Ovary (tissue), 9 donors: ENCODE results near the gene CAPRIN1. TPM values are rescaled to one million over a fixed set of nuclear protein-coding genes. Genes with fewer than 3 reads are reported as not detected.

Experiments
- DNase-seq, 5 donors: peaks; one replicate each; pipeline ENCODE4 v3.0.0-alpha.2; 2019 to 2020
- H3K27ac ChIP-seq, 2 donors: fragments of 200-600 bp; one replicate each; pipeline versions ENCODE4 v1.5.1 to v1.8.0; 2019 to 2022
- H3K27me3 ChIP-seq: fragments of 200-600 bp; one replicate; pipeline ENCODE4 v1.8.0; 2022
- H3K36me3 ChIP-seq: fragments of 200-600 bp; sonication (generic); one replicate; pipeline ENCODE4 v1.5.1; 2019
- H3K4me1 ChIP-seq: one replicate; pipeline ENCODE4 v1.8.1; 2013; ENCODE audit warnings: mild to moderate bottlenecking, moderate library complexity; ENCODE audit not compliant: insufficient read depth
- H3K4me3 ChIP-seq: fragments of 200-600 bp; sonication (generic); one replicate; pipeline ENCODE4 v1.5.1; 2017
- H3K9me3 ChIP-seq, 2 donors: fragments of 200-600 bp in 1 of 2; sonication (generic) in 1 of 2; one replicate each; pipeline versions ENCODE4 v1.5.1 to v1.8.1; 2013 to 2019; ENCODE audit warnings: mild to moderate bottlenecking in 1 of 2, moderate library complexity in 1 of 2
- EP300 ChIP-seq: sonication (generic); formaldehyde crosslinking; IDR thresholded peaks from one replicate; pipeline ENCODE4 v1.6.1; 2017; ENCODE audit warnings: antibody characterized with exemption
- POLR2A ChIP-seq: fragments of 450-650 bp; IDR thresholded peaks from one replicate; pipeline ENCODE4 v1.6.1; 2017; ENCODE audit warnings: antibody characterized with exemption, mild to moderate bottlenecking, moderate library complexity
- WGBS, 3 donors: extraction: QIAGEN DNeasy Blood & Tissue Kit in 1 of 3; methylation state at CpG; one replicate each; pipeline versions ENCODE4 v1.1.5 to v1.1.7; 2013 to 2017; 5-methylcytosine and 5-hydroxymethylcytosine counted together
- intact Hi-C, 4 donors: fragments of 100-400 bp; cut with DNase I; formaldehyde crosslinking; loops; one replicate each; pipeline versions ENCODE4 v1.11.0 to v1.15.1; 2022 to 2023
- polyA plus RNA-seq, 2 donors: library from polyadenylated mRNA; stranded (reverse); fragments of 200-250 nt in 1 of 2; fragments of 350-450 nt in 1 of 2; fragmentation: Illumina TruSeq in 1 of 2; extraction: RNeasy Lipid Tissue Mini Kit (QIAGEN cat#74804) in 1 of 2; gene quantifications; one replicate each; pipeline ENCODE4 v1.2.3, GENCODE V29; 2013 to 2014
- total RNA-seq, 7 donors: library from RNA; depleted of rRNA in 2 of 7; stranded (reverse); fragments of >200 nt in 2 of 7; fragmentation: NEBNext Ultra II Directional in 3 of 7; extraction: Animal tissue kit (Norgen Biotek cat#: 25700) in 3 of 7; gene quantifications; one replicate each; pipeline versions ENCODE4 v1.1.0 to v1.2.4, GENCODE V29; 2016 to 2023
- TF ChIP-seq, protein P1 (sequence below), 3 donors: fragments of 450-650 bp in 2 of 3; fragments of 200-600 bp in 1 of 3; IDR thresholded peaks; one replicate each; pipeline versions ENCODE4 v1.5.1 to v1.8.0; 2016 to 2022; ENCODE audit warnings: antibody characterized with exemption in 3 of 3, mild to moderate bottlenecking in 1 of 3
- donor health status: DM: no; HTN: no; CAD: no; lungs with moderate emphysema.
- donor health status: DM: no; HTN: no; CAD: no.
- donor health status: Bipolar disorder and iron deficiency.
- donor health status: DM: yes; HTN: yes; CAD: no.
- donor health status: DM: no; HTN: no; CAD: no.
- donor health status: DM: yes; HTN: yes; CAD: no.

CAPRIN1 gene
- total and polyA plus RNA-seq, 9 donors = 74.2 to 214 (median 160) TPM

DNA sequence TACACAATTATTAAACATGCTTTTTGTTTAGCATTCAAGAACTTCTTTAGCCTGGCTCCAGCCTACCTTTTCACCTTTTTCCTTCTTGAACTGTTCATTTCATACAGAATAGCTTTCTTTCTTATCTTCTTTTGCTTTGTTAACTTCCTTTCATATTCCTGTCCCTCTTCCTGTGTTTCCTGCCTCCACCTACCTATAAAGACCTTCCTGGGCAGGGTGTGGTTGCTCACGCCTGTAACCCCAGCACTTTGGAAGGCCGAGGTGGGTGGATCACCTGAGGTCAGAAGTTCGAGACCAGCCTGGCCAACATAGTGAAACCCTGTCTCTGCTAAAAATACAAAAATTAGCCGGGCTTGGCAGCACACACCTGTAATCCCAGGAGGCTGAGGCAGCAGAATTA is 22.9 kb downstream of the CAPRIN1 start:
- intact Hi-C loops = no loop called here
- TF ChIP-seq POLR2A (no peak), EP300 (no peak)
- TF ChIP-seq, protein P1, sequence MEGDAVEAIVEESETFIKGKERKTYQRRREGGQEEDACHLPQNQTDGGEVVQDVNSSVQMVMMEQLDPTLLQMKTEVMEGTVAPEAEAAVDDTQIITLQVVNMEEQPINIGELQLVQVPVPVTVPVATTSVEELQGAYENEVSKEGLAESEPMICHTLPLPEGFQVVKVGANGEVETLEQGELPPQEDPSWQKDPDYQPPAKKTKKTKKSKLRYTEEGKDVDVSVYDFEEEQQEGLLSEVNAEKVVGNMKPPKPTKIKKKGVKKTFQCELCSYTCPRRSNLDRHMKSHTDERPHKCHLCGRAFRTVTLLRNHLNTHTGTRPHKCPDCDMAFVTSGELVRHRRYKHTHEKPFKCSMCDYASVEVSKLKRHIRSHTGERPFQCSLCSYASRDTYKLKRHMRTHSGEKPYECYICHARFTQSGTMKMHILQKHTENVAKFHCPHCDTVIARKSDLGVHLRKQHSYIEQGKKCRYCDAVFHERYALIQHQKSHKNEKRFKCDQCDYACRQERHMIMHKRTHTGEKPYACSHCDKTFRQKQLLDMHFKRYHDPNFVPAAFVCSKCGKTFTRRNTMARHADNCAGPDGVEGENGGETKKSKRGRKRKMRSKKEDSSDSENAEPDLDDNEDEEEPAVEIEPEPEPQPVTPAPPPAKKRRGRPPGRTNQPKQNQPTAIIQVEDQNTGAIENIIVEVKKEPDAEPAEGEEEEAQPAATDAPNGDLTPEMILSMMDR (IDR thresholded peaks at IDR 0.05) = no peak
- no peaks in the 10 kb centered on the region for H3K36me3 ChIP-seq
- WGBS, 3 donors = 77 to 84% (median 82%) methylated on average over 4 of the region's 4 CpGs
- DNase-seq = no peak
- H3K27me3 ChIP-seq = no peaks in the 10 kb centered on the region
- H3K9me3 ChIP-seq = no peaks in the 10 kb centered on the region
- no peak overlapping the region for H3K4me3 ChIP-seq
- no peak overlapping the region for H3K27ac ChIP-seq
- H3K4me1 ChIP-seq = peaks cover 1% of the 10 kb centered on the region

DNA sequence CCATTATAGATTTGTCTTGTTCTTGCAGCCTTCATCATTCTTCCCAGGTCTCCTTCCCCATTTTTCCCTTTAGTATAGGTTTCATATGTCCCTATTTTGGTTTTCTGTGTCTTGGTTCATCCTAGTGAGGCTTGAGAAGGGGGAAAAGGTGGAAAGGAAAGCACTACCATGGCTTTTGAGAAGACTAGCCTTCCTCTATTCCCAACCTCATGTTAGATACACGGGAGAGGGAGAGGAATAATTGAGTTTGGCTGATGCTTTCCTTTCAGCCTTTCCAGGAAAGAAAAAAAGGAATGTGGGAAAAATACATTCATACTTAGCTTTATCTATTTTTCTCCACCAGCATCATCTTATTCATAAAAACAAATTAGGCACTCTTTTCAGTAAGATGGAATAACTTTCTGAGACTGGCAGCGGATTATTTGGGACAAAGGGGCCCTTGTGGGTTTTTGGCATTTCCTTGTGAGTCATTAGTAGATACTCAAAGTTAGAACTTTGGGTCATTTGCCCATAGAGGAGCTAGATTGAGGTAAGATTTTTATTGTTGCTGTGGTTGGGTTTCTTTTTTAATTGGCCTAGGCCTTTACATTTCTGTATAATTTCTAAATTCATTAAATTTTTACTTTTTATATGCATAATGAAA is 23.8 kb downstream of the CAPRIN1 start:
- WGBS, 3 donors = 50 to 53% (median 52%) methylated on average over 2 of the region's 2 CpGs
- H3K4me1 ChIP-seq = peaks cover 1% of the 10 kb centered on the region
- no peaks in the 10 kb centered on the region for H3K9me3 ChIP-seq
- no peak overlapping the region for H3K4me3 ChIP-seq
- no peaks in the 10 kb centered on the region for H3K27me3 ChIP-seq
- no peak for TF ChIP-seq POLR2A
- no peak for TF ChIP-seq EP300
- TF ChIP-seq, protein P1 (IDR thresholded peaks at IDR 0.05) = no peak
- DNase-seq = no peak
- H3K36me3 ChIP-seq = no peaks in the 10 kb centered on the region
- intact Hi-C loops = no loop called here
- no peak overlapping the region for H3K27ac ChIP-seq

DNA sequence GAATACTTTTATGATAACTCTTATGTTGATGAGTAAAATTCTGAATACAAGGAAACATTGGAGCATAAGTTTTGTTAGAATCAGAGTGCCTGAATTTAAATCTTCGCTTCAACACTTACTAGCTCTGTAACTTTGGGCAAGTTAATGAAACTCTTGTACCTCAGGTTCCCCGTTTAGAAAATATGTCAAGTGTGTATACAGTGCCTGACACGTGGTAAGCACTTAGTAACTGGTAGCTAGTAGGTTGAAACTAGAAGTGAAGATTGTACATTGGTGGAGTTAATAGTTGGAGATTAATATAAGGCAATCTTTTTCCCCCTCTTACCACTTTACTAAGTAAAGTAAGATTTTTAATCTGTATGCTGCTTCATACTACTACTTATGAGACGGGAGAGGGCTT is 29.1 kb downstream of the CAPRIN1 start:
- DNase-seq = no peak
- H3K9me3 ChIP-seq = no peaks in the 10 kb centered on the region
- no peaks in the 10 kb centered on the region for H3K4me1 ChIP-seq
- intact Hi-C loops = no loop called here
- H3K27me3 ChIP-seq = no peaks in the 10 kb centered on the region
- no peak overlapping the region for H3K27ac ChIP-seq
- no peaks in the 10 kb centered on the region for H3K36me3 ChIP-seq
- no peak overlapping the region for H3K4me3 ChIP-seq
- 76 to 83% (median 79%) methylated on average over 4 of the region's 4 CpGs for WGBS, 3 donors
- TF ChIP-seq POLR2A = no peak
- TF ChIP-seq EP300 = no peak
- TF ChIP-seq, protein P1 (IDR thresholded peaks at IDR 0.05) = no peak

- no peak overlapping the region for H3K27ac ChIP-seq
- H3K4me1 ChIP-seq = no peaks in the 10 kb centered on the region
- no peaks in the 10 kb centered on the region for H3K9me3 ChIP-seq
- intact Hi-C loops = no loop called here
- no peaks in the 10 kb centered on the region for H3K36me3 ChIP-seq
- no peak overlapping the region for H3K4me3 ChIP-seq
- 78 to 90% (median 86%) methylated on average over 2 of the region's 2 CpGs for WGBS, 3 donors
- no peaks in the 10 kb centered on the region for H3K27me3 ChIP-seq
- no peak for DNase-seq
- TF ChIP-seq EP300 (no peak), POLR2A (no peak)
These were observed 33.1 kb downstream of the CAPRIN1 start for GRCh38 chr11:34084637-34085036.

GRCh38 chr11:34086554-34087283 is 35.2 kb downstream of the CAPRIN1 start:
- H3K36me3 ChIP-seq = no peaks in the 10 kb centered on the region
- 92% methylated on average over 4 of the region's 4 CpGs for WGBS, 3 donors
- DNase-seq = no peak
- H3K27ac ChIP-seq = no peak overlapping the region
- intact Hi-C loops = no loop called here
- no peaks in the 10 kb centered on the region for H3K9me3 ChIP-seq
- no peak overlapping the region for H3K4me3 ChIP-seq
- TF ChIP-seq, protein P1 (IDR thresholded peaks at IDR 0.05) = no peak
- TF ChIP-seq EP300 = no peak
- no peak for TF ChIP-seq POLR2A
- no peaks in the 10 kb centered on the region for H3K27me3 ChIP-seq
- no peaks in the 10 kb centered on the region for H3K4me1 ChIP-seq
